HG03095 (cell line): ENCODE data around the gene PAFAH1B2.
"Not testable (repeated sequence)": the region's sequence is repeated elsewhere in the genome, so short reads cannot be mapped to it uniquely, and the experiment has no call there.

ENCODE experiments used
- ATAC-seq: cut with Tn5 transposase; IDR thresholded peaks from one replicate; pipeline ENCODE4 v1.9.1; 2021; ENCODE audit warnings: moderate library complexity; ENCODE audit not compliant: unreplicated experiment

The PAFAH1B2 gene

GRCh38 chr11:117143871-117144476, at the start of gene PAFAH1B2:
PAFAH1B2 (plus strand) TSS chr11:117144287; CDS start chr11:117152448, 8,161 bp downstream.
- ATAC-seq = peak; percentile 94

- ATAC-seq = no peak
Measured at GRCh38 chr11:117094776-117095175, 49.3 kb upstream of the PAFAH1B2 start.

GRCh38 chr11:117095284-117096161, 48.6 kb upstream of the PAFAH1B2 start:
- no peak for ATAC-seq

GRCh38 chr11:117096201-117096991, 47.7 kb upstream of the PAFAH1B2 start:
- no peak for ATAC-seq

- no peak for ATAC-seq
Measured at GRCh38 chr11:117097014-117097388, 47.1 kb upstream of the PAFAH1B2 start.

GRCh38 chr11:117097389-117098268, 46.5 kb upstream of the PAFAH1B2 start:
- peak; percentile 20 for ATAC-seq

GRCh38 chr11:117098269-117099232, 45.5 kb upstream of the PAFAH1B2 start, which contains the start of gene SIK3:
SIK3 (minus strand) TSS chr11:117098428; CDS start chr11:117098415, 13 bp downstream.
- peak; percentile 66 for ATAC-seq

GRCh38 chr11:117099696-117100095, 44.4 kb upstream of the PAFAH1B2 start:
- ATAC-seq = no peak

- ATAC-seq = no peak
Measured at GRCh38 chr11:117100556-117100955, 43.5 kb upstream of the PAFAH1B2 start.

- ATAC-seq = no peak
Measured at GRCh38 chr11:117107701-117108590, 36.1 kb upstream of the PAFAH1B2 start.

GRCh38 chr11:117110294-117110950, 33.7 kb upstream of the PAFAH1B2 start:
- no peak for ATAC-seq

- not testable (repeated sequence) for ATAC-seq
Measured at GRCh38 chr11:117112497-117112896, 31.6 kb upstream of the PAFAH1B2 start.

GRCh38 chr11:117112939-117113338, 31.1 kb upstream of the PAFAH1B2 start:
- ATAC-seq = not testable (repeated sequence)

GRCh38 chr11:117117681-117118080, 26.4 kb upstream of the PAFAH1B2 start:
- ATAC-seq = no peak

- ATAC-seq = no peak
Measured at GRCh38 chr11:117121176-117121575, 22.9 kb upstream of the PAFAH1B2 start.

GRCh38 chr11:117122556-117122955, 21.5 kb upstream of the PAFAH1B2 start:
- ATAC-seq = no peak

GRCh38 chr11:117126223-117126965, 17.7 kb upstream of the PAFAH1B2 start:
- ATAC-seq = no peak
